Measurements from ENCODE around the gene ZCCHC14. TPM values are rescaled to one million over a fixed set of nuclear protein-coding genes. Genes with fewer than 3 reads are reported as not detected.

The ZCCHC14 gene
- total and polyA plus RNA-seq, 2 of the 13 experiments (the other 11 are each of a cell fraction or from before 2014, with no cell fraction given): 12.4 to 12.5 TPM

DNA sequence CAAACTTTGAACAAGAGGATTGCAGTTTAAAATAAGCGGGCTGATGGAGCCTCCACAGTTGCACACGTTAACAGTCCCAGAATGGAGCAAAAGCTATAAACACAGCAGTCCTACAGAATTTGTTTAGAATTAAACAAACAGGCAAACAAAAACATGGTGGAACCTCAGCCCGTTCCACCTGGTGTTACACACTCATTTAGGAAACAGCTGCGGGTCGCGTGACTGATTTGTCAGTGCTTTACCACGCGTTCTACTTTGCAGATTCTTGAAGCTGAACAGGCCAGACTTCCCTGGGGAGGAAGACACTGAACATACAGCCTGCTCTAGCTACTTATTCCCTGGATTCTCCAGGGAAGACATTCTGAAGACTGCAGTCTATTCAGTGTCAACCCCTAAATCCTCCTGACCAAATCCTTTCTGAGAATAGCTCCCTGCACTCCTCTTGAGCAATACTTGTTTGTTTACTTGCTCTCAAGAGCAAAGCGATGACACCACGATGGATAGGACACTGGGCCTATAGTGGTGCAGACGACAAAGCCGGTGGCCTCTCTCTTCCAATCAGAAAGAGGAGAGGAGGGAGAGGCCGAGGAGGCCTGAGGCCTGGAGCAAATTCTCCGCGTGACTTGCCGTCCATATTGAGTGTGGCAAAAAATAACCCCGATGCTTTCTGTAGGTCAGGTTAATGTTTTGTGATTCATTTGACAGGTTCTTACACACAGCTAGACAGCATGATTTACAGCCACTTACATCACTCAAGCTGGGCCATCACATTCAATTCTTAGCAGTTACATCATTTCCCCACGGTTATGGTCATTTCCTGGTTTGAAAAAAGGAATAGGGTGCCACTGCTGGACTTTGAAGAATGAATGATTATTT lies 104.6 kb downstream of the ZCCHC14 start (continued):
- TF ChIP-seq, protein P1, sequence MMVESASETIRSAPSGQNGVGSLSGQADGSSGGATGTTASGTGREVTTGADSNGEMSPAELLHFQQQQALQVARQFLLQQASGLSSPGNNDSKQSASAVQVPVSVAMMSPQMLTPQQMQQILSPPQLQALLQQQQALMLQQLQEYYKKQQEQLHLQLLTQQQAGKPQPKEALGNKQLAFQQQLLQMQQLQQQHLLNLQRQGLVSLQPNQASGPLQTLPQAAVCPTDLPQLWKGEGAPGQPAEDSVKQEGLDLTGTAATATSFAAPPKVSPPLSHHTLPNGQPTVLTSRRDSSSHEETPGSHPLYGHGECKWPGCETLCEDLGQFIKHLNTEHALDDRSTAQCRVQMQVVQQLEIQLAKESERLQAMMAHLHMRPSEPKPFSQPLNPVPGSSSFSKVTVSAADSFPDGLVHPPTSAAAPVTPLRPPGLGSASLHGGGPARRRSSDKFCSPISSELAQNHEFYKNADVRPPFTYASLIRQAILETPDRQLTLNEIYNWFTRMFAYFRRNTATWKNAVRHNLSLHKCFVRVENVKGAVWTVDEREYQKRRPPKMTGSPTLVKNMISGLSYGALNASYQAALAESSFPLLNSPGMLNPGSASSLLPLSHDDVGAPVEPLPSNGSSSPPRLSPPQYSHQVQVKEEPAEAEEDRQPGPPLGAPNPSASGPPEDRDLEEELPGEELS (CRISPR knock-in tag; IDR thresholded peaks at IDR 0.05): peak; percentile 98
- TF ChIP-seq, protein P2, sequence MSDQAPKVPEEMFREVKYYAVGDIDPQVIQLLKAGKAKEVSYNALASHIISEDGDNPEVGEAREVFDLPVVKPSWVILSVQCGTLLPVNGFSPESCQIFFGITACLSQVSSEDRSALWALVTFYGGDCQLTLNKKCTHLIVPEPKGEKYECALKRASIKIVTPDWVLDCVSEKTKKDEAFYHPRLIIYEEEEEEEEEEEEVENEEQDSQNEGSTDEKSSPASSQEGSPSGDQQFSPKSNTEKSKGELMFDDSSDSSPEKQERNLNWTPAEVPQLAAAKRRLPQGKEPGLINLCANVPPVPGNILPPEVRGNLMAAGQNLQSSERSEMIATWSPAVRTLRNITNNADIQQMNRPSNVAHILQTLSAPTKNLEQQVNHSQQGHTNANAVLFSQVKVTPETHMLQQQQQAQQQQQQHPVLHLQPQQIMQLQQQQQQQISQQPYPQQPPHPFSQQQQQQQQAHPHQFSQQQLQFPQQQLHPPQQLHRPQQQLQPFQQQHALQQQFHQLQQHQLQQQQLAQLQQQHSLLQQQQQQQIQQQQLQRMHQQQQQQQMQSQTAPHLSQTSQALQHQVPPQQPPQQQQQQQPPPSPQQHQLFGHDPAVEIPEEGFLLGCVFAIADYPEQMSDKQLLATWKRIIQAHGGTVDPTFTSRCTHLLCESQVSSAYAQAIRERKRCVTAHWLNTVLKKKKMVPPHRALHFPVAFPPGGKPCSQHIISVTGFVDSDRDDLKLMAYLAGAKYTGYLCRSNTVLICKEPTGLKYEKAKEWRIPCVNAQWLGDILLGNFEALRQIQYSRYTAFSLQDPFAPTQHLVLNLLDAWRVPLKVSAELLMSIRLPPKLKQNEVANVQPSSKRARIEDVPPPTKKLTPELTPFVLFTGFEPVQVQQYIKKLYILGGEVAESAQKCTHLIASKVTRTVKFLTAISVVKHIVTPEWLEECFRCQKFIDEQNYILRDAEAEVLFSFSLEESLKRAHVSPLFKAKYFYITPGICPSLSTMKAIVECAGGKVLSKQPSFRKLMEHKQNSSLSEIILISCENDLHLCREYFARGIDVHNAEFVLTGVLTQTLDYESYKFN (CRISPR knock-in tag; conservative IDR thresholded peaks at IDR 0.05): peak; percentile 69
- TF ChIP-seq RBM22 (optimal IDR thresholded peaks at IDR 0.05; ENCODE audit: low read length): no peak
- no peak; the same call in 1 of the 2 replicates for TF ChIP-seq ZNF607 (CRISPR knock-in tag; IDR thresholded peaks at IDR 0.05; ENCODE audit: borderline replicate concordance)
- TF ChIP-seq ZNF44 (CRISPR knock-in tag; IDR thresholded peaks at IDR 0.05): peak; percentile 64; the same call in 1 of the 2 replicates
- peak; percentile 79; the same call in 1 of the 2 replicates for TF ChIP-seq KMT2A (CRISPR knock-in tag; IDR thresholded peaks at IDR 0.05)
- peak; percentile 28; the same call in 1 of the 2 replicates for TF ChIP-seq LCORL (IDR thresholded peaks at IDR 0.05)
- TF ChIP-seq LCORL (CRISPR knock-in tag; IDR thresholded peaks at IDR 0.05): peak; percentile 87
- TF ChIP-seq TBL1XR1 (IDR thresholded peaks at IDR 0.05; ENCODE audit: borderline replicate concordance, low read length, partially characterized antibody): peak; percentile 96
- no peak for TF ChIP-seq ZNF460 (CRISPR knock-in tag; IDR thresholded peaks at IDR 0.05; ENCODE audit: borderline replicate concordance)
- 0 out of 2 replicates have a peak, but pooled peaks have one; percentile 30 for TF ChIP-seq ZNF777 (CRISPR knock-in tag; IDR thresholded peaks at IDR 0.05)
- TF ChIP-seq, protein P3, sequence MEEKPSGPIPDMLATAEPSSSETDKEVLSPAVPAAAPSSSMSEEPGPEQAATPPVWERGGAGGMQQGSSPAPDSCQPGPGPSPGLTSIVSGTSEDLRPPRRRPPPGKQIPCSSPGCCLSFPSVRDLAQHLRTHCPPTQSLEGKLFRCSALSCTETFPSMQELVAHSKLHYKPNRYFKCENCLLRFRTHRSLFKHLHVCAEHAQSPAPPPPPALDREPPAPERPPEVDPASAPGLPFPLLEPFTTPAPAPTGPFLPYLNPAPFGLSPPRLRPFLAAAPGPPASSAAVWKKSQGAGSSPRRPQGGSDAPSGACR (CRISPR knock-in tag; IDR thresholded peaks at IDR 0.05): peak; percentile 57; the same call in 1 of the 2 replicates
- TF ChIP-seq ZBTB38 (CRISPR knock-in tag; IDR thresholded peaks at IDR 0.05): 0 out of 2 replicates have a peak, but pooled peaks have one; percentile 15
- no peak for TF ChIP-seq ZNF563 (CRISPR knock-in tag; IDR thresholded peaks at IDR 0.05)
- TF ChIP-seq HNF4A (CRISPR knock-in tag; IDR thresholded peaks at IDR 0.05): peak; percentile 53
- TF ChIP-seq BCL6 (CRISPR knock-in tag; IDR thresholded peaks at IDR 0.05): peak; percentile 96
- TF ChIP-seq, protein P4, sequence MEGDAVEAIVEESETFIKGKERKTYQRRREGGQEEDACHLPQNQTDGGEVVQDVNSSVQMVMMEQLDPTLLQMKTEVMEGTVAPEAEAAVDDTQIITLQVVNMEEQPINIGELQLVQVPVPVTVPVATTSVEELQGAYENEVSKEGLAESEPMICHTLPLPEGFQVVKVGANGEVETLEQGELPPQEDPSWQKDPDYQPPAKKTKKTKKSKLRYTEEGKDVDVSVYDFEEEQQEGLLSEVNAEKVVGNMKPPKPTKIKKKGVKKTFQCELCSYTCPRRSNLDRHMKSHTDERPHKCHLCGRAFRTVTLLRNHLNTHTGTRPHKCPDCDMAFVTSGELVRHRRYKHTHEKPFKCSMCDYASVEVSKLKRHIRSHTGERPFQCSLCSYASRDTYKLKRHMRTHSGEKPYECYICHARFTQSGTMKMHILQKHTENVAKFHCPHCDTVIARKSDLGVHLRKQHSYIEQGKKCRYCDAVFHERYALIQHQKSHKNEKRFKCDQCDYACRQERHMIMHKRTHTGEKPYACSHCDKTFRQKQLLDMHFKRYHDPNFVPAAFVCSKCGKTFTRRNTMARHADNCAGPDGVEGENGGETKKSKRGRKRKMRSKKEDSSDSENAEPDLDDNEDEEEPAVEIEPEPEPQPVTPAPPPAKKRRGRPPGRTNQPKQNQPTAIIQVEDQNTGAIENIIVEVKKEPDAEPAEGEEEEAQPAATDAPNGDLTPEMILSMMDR (CRISPR knock-in tag; IDR thresholded peaks at IDR 0.05): peak; percentile 14; the same call in 1 of the 2 replicates
- no peak for TF ChIP-seq SOX13 (IDR thresholded peaks at IDR 0.05)
- peak in 1 of 2 experiments; percentile 77; a peak in 1 of 4 replicates for TF ChIP-seq SOX13 (CRISPR knock-in tag; conservative IDR thresholded peaks at IDR 0.05 in 1 of 2, IDR thresholded peaks at IDR 0.05 in 1 of 2)
- no peak for TF ChIP-seq SMAD1 (CRISPR knock-in tag; IDR thresholded peaks at IDR 0.05; ENCODE audit: borderline replicate concordance, low read depth)
- TF ChIP-seq NFYB (CRISPR knock-in tag; IDR thresholded peaks at IDR 0.05): peak; percentile 100
- TF ChIP-seq ISX (CRISPR knock-in tag; conservative IDR thresholded peaks at IDR 0.05): no peak

Measured in HepG2 (cell line).